ENCODE results near the gene PDCD2L.

DNA sequence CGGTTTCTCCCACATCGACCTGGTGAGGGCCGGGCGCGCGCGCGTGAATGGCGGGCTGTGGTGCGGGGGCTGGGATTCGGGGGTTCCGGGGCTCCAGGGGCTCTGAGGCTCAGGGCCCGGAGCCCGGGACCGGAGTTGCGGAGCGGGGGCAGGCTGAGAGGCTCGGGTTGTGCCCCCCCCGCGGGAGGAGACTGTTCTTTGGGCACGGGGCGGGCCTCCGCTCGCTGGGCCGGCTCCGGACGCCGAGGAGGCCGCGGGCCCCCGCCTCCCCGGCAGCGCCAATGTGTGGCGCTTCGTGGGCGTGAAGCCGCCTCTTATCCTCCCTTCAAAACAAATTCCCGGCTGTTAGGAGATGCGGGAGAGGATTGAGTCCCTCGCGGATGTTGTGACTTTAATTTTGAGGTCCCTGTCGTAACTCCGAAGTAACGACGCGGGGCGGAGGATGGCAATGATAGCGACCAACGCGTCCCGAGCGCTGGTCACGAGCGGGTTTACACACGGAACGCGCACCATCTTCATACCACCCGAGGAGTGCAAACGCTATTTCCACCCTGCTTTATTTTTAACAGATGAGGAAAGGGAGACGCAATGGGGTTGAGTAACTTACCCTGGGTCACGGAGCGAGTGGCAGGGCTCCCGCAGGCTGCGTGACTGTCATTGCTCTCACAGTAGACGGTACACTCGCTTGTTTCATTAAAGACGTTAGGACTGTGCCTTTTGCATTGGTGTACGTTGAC is 24.5 kb downstream of the PDCD2L start:
- TF ChIP-seq, protein P1, sequence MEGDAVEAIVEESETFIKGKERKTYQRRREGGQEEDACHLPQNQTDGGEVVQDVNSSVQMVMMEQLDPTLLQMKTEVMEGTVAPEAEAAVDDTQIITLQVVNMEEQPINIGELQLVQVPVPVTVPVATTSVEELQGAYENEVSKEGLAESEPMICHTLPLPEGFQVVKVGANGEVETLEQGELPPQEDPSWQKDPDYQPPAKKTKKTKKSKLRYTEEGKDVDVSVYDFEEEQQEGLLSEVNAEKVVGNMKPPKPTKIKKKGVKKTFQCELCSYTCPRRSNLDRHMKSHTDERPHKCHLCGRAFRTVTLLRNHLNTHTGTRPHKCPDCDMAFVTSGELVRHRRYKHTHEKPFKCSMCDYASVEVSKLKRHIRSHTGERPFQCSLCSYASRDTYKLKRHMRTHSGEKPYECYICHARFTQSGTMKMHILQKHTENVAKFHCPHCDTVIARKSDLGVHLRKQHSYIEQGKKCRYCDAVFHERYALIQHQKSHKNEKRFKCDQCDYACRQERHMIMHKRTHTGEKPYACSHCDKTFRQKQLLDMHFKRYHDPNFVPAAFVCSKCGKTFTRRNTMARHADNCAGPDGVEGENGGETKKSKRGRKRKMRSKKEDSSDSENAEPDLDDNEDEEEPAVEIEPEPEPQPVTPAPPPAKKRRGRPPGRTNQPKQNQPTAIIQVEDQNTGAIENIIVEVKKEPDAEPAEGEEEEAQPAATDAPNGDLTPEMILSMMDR (IDR thresholded peaks at IDR 0.05) = no peak
- TF ChIP-seq POLR2A (IDR thresholded peaks at IDR 0.05) = no peak
